ENCODE data around the gene WDR72.

Gene WDR72

GRCh38 chr15:53527996-53528395 lies 231.5 kb downstream of the WDR72 start:
- no peak for DNase-seq

DNA sequence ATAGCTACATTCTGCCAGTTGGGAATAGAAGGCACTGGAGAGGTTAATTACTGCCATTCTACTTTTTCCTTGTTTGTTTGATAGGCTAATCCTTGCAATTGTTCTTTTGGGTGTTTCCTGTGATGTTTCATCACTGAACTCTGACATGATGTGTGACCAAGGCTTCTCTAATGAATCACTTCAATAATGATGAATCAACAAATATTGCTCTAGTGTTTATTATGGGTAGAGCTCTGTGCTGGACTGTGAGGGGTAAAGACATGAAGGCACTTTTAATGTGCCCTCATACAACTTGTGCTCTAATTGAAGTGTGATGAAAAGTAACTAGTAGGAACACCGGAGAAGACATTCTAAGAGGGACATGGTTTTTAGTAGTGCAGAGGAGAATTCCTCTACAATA lies 233.6 kb downstream of the WDR72 start:
- DNase-seq = no peak

DNA sequence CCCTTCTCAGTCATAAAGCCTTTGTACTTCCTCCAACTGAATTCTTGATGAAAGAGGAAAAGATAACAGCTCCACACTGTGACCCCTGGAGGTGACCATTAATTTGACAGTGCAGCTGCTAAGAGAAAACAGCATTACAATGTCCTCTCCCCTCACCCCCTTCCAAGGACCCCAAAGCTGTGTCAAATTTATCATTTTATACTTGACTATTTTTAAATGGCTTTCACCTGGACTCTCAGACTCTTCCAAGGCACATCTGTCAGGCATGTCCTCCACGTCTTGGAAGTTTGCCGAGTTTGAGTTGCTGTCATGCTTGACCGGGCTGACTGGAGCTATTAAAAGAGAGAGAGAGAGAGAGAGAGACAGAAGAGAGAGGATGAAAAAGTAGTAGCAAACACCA lies 236.5 kb downstream of the WDR72 start:
- DNase-seq = no peak

DNA sequence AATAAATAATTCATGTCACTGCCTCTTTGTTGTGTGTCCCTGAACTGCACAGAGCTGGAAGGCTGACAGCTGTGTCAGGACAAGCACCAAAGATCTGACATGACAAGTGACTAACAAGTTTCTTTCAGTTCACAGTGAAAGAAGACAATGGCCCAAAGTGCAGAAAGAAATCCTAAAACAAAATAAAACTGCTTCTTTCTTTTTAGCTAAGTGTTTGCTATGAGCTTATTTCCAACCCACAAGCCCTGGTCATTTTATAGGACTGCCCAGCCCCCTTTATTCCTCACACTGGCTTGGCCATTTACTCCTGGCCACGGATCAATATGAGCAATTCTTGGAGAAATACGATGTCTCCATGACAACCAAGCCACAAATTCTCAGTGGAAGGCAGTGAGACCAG lies 238.5 kb downstream of the WDR72 start:
- no peak for DNase-seq

DNA sequence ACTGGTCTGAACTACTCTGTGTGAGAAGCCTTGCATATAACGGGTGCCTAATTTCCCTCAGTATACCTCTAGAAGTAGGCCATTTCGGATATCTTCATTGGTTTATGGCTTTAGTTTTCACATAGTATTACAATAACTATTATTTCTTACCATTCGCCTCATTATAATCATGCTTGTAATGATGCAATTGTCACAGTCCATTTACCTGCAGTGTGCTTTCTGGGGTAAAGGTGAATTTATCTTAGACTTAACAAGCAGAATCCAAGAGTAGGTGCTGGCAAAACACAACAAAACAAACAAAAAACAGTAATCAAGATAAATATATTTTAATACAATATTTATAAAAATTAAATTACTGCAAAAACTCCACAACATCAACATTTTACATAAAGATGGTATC lies 246.0 kb downstream of the WDR72 start:
- DNase-seq = no peak

DNA sequence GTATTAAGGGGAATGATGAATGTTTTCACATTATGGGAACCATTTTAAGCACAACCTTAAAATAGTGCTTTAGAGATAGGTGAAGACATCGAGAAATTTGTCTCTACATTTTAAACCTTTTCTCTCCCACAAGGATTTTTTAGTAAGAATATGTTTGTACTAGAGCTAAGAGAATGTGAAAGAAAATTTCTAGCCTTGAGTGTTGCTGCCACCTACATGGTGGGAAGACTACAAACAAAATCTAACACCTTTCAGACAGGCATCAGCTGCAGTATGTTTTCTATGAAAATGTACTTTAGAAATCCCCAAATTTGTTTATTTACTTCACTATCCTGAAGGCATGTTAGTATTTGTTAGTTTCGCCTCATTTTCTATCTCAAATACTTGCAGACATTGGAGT lies 247.4 kb downstream of the WDR72 start:
- DNase-seq = no peak

DNA sequence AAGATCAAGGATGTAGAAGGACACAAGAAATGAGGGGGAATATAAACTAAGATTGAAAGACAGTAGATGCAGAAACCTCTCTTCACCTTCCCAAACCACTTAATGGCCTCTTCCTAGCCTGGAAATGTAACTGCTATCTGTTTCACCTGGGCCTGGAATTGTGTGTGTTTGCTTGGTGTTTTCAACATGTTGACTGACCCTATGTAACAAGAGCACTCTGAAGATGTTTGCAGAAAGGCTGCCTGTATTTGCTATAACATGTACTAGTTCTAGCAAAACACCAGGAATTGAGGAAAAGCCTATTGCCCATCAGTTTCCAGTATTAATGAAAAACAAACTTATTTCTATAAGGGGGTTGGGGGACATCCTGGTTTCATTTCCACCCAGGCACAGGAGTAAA lies 248.3 kb downstream of the WDR72 start:
- DNase-seq = no peak

GRCh38 chr15:53506370-53506769 lies 253.1 kb downstream of the WDR72 start:
- no peak for DNase-seq

DNA sequence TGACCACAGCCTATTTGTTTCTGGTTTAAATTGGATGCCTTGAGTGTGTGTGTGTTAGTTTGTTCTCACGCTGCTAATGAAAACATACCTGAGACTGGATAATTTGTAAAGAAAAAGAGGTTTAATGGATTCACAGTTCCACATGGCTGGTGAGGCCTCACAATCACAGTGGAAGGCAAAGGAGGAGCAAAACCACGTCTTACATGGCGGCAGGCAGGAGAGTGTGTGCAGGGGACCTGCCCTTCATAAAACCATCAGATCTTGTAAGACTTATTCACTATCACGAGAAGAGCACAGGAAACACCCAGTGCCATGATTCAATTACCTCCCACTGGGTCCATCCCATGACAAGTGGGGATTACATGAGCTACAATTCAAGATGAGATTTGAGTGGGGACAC lies 260.5 kb downstream of the WDR72 start:
- DNase-seq = no peak

DNA sequence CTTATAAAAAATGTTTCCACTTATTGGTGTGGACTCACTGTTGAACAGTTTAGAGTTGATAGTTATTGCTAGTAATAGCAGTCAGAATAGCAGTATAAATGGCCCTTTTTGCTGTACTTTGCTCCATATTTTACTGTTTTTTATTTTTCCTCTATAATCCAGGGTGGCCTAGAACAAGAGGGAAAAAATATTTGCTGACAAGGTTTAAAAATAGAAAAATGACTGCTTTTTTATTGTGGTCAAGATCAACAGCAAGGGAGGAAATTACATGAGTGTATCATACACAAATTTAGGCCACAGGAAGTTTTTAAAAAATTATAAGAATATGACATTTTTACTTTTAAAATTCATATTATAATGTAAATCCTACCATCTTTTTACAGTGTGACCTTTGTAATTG lies 269.1 kb downstream of the WDR72 start:
- DNase-seq = no peak

DNA sequence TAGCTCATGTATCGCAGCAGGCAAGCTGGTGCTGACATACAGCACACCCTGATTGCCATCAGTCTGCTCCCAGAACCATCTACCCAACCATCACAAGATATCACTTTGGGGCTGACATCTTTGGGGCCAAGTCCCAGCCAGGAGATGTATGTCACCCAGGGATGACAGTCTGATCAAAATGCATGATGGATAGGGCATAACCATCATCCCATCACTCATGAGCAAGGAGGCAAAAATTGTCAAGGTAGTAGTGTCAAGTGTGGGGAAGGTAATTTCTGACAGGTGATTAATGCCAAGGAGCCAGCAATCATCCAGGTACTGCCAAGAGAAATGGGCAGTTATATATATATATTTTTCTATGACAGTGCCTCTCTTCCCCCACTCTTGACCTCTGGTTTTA lies 277.4 kb downstream of the WDR72 start:
- no peak for DNase-seq

DNA sequence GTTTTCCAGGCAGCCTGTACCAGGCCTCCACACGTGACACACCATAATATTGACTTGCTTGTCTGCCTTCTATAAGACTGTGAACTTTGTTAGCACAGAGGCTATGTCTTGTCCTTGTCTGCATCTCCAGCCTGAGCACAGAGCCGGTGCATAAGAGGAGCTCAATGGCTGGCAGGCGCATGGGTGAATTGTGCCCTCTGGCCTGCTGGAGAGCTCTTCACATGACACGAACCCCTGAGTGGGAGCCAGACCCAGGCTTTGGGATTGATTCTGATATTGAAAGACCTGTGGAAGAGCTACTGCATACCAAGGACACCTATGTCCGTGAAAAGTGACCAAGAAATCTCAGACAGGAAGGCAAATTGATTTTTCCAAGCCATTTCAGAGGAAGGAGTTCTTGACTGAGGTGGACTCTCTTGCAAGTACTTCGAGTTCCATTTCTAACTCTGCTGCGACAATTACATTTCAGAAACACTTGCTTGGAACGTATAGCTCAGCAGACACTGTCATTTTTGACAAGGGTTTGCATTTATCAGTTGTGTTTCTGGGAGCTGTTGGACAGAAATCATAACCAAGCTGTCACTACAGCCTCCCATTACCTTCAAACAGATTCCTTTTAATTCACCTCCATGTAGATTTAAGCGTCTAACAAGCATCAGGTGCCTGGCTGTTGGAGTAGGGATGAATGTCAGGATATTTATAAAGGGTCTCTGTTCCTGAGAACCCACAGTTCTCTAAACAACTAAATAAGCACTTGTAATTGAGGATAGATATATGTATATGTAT lies 281.3 kb downstream of the WDR72 start:
- DNase-seq = no peak

- DNase-seq = no peak
Measured at GRCh38 chr15:53473886-53474285, 285.6 kb downstream of the WDR72 start.

DNA sequence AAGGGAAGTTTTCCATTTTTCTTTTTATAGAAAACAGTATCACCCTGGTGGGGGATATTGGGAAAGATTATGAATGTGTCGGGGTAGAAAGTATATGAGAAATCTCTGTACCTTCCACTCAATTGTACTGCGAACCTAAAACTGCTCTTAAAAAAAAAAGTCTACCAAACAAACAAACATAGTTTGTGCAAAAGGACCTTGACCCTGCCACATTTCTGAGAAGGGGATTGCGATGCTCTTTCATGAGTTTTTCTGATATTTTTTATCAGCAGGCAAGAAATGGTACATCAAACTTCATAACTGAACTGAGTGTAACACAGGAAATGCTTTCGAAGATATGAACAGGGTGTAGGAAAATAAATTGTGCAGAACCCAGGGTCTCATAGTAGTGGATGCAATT lies 286.0 kb downstream of the WDR72 start:
- DNase-seq = no peak

DNA sequence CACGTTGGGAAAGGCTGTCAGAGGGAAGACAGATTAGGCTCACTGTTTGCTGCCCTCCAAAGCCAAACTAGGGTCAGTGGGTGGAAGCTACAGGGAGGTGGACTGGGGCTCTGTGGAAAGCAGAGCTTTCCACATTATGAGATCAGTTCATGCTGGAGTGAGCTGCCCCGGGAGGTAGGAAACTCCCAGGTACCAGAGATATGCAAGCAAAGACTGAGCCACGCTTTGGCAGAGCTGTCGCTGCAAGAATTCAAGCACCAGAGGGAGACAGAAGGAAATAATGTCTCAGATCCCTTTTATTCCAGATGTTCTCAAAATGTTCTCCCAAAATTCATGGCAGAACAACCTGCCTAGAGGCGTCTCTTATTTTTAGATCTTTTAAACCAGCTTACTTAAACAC lies 286.6 kb downstream of the WDR72 start:
- DNase-seq = no peak

DNA sequence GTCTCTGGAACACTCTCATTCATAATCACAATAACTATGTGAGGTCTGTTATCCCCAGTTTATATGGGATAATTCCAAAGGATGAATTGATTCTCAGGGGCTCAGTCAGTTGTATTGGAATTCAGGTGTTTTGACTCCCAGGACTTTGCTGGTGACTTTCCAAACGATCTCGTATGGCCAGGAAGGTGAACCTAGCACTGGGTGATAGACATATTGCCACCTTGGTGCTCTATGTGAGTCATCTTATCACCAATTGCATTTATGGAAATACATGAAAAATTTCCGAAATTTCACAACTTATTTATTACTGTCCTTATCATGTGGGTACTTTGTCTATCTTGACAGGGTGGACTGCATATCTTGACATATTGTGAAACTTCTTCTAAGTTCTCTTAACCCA lies 287.3 kb downstream of the WDR72 start:
- DNase-seq = no peak

- no peak for DNase-seq
Measured at GRCh38 chr15:53470743-53471142, 288.7 kb downstream of the WDR72 start.

DNA sequence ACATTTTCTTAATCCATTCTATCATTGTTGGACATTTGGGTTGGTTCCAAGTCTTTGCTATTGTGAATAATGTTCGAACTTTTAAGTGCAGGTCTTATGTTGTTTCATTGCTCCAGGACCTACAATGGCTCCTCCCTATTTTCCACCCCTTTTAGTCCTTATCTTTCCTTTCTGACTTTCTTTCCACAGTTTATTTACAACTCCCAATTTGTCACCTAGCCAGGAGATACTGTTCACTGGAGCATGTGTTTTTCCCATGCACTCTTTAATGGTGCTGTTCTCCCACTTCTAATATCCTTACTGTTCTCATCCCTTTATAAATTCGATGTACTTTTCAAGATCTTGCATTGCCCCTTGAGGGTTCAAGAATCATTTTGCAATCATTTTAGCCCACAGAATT lies 290.0 kb downstream of the WDR72 start:
- no peak for DNase-seq
